GM18951 (cell line): ENCODE data around the gene COX8A.

ENCODE experiments used
- POLR2A ChIP-seq: IDR thresholded peaks from 4 replicates; pipeline ENCODE4 v1.6.1; 2011; ENCODE audit warnings: mild to moderate bottlenecking; ENCODE audit not compliant: insufficient read length, insufficient read depth; ENCODE audit errors: extremely low read depth
- in situ Hi-C: fragments of 300-500 bp; cut with MboI; formaldehyde crosslinking; loops from one replicate; pipeline ENCODE4 v1.12.0; 2022; ENCODE audit warnings: low sequenced_read_pairs, mixed read lengths, inconsistent platforms; ENCODE audit not compliant: unreplicated experiment

COX8A gene

DNA sequence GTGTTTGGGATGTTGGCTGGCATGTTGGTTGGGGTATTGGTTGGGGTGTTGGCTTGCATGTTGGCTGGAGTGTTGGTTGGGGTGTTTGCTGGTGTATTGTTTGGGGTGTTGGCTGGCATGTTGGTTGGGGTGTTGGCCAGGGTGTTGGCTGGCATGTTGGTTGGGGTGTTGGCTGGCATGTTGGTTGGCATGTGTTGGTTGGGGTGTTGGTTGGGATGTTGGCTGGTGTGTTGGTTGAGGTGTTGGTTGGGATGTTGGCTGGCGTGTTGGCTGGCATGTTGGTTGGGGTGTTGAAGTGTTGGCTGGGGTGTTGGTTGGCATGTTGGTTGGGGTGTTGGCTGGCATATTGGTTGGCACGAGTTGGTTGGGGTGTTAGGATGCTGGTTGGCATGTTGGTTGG is 36.4 kb downstream of the COX8A start:
- TF ChIP-seq POLR2A, result no peak
- in situ Hi-C loops, result no loop called here

DNA sequence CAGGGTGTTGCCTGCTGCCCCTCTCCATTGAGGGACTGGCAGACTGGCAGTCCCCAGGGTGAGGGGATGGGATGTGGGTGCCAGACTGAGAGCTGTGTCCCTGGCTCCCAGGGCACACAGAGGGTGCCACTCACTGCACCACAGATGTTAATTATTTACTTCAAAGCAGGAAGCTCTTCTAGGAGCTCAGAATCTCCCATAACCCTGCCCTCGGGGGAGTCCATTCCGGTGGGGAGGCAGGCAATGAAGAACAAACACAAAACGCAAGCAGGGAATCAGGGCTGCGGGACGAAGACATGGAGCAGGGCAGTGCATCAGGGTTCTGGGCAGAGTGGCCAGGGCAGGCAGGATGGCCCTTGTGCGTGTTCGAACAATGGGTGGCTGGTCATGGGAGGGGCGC is 37.0 kb downstream of the COX8A start:
- in situ Hi-C loops, result no loop called here
- TF ChIP-seq POLR2A, result no peak

DNA sequence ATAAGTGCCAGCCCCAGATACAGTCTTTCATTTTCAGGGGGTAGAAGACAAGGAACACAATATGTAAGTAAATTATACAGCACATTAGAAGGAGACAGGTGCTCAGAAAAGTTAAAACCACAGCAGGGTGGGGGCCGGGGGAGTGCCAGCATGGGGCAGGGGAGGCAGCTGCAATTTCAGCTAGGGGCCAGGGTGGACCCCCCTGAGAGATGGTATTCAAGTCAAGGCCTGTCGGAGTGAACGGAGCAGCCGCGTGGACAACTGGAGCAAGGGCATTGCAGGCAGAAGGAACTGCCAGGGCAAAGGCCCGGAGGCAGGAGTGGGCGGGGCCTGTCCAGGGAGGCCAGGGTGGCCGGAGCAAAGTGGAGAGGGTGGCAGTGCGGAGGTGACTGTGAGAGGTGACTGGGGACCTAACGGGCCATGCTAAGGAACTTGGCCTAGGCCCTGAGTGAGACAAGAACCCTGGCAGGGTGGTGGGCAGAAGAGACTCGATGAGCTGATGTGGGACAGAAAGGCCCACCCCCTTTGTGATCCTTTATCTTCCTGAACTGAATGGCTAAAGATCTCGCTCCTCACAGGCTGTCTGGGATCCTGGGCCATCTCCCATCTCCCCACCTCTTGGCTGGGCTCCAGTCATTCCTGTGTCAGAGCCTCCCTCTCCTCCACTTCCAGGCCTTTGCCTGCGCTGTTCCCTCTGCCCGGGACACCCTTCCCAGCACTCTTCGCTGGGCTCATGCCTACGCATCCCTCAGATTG is 38.9 kb downstream of the COX8A start:
- TF ChIP-seq POLR2A, result no peak
- in situ Hi-C loops, result no loop called here

DNA sequence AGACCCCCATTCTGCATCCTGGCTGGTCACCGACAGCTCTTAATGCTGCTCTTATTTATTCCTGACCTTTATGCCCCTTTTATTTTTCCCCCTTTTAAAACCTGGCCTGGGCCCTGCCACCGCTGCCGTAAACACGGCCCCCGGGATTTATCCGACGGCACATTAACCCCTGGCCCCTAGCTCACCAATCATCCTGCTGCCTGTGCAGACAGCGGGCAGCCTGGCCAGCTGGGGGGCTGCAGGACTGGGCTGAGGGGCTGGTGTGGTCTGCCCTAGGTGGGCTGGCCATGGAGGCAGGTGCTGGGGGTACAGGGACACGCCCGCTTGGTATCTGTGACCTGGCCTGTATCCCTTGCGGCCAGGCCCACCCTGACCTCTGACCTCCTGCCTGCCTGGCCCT is 39.9 kb downstream of the COX8A start:
- in situ Hi-C loops, result no loop called here
- no peak for TF ChIP-seq POLR2A

DNA sequence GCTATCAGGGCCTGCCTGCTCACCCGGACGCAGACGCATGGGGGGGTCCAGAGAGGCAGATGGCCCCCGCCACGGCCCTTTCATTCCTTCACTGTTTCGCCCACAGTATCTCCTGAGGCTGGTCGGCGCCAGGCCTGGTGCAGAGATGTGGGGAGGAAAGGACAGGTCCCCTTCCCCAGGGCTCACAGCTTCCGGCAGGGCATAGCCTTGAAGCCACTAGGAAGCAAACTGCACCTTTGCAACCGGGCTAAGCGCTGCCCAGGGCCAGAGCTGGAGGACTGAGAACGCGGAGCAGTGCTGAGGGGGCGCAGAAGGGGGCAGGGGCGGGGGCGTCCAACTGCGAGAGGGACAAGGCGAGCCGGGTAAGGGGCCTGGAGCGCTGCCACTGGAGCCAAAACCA is 41.1 kb downstream of the COX8A start:
- TF ChIP-seq POLR2A, result no peak
- in situ Hi-C loops, result no loop called here

DNA sequence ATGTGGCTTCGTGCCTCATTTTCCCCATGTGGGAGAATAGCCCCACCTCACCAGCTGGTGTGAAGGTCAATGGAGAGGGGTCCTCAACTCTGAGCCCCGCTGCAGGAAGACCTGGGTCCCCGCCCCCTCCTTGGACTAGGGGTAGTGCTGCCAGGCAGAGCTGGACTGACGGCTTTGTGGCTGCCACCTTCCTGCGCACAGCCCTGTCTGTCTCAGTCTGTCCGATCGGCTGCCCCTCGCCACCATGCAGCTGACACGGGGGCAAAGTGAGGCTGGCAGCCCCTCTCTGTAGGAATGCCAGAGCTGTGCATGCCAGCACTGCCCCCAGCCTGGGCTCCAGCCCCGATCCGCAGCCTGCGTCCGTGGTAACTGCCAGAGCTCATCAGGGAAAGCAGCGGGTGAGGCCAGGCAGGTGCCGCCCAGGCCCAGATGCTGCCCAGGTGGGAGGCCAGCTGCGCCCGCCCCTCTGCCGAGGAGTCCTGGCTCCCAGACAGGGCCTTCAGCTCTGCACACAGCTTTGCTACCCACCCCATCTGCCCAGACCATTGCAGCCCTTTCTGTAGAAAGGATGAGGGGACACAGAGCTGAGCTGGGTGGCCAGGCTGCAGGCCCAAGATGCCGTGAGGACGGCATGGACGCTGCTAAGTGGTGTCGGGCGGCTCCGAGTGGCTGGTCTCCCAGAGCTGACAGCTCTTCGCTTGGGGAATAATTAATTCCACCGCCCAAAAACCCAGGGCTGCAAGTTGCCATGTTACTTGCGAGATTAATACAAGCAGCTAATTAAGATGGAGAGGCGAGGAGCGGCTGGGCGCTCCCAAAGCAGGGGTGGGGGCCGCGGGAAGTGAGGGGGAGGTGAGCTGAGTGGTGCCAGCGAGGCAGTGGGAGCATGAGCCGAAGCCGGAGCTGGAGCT is 41.8 kb downstream of the COX8A start:
- in situ Hi-C loops, result no loop called here
- TF ChIP-seq POLR2A, result no peak

DNA sequence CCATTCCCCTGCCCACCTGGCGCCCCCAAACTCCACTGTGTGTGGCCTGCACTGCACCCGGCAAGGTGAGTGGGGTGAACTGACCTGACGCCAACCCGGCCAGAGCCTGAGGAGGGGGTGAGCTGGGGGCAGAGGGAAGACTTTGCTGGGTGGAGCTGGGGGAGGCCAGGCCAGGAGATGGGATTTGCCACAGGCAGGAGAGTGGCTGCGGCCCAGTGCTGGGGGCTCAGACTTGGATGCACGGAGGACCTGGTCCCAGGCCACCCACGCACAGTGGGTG is 43.5 kb downstream of the COX8A start:
- in situ Hi-C loops, result no loop called here
- TF ChIP-seq POLR2A, result no peak

DNA sequence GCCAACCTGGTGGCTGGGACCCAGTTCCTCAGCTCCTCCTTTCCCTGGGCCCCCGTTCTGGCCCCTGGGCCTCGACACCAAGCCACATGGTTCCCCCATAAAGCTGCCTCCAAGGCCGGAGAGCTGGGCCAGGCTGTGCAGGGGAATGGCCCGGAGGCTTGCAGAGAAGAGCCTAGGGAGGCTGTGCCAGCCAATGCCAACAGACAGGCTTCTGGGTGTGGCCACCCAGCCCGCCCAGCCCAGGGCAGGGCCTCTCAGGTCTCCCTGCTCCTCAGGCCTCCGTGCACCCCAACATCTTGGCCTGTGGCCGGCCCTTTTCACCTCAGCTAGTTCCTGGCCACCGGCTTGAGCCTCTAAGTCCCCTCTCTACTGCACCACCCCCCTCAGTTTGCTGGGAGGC is 43.9 kb downstream of the COX8A start:
- no peak for TF ChIP-seq POLR2A
- in situ Hi-C loops, result no loop called here

DNA sequence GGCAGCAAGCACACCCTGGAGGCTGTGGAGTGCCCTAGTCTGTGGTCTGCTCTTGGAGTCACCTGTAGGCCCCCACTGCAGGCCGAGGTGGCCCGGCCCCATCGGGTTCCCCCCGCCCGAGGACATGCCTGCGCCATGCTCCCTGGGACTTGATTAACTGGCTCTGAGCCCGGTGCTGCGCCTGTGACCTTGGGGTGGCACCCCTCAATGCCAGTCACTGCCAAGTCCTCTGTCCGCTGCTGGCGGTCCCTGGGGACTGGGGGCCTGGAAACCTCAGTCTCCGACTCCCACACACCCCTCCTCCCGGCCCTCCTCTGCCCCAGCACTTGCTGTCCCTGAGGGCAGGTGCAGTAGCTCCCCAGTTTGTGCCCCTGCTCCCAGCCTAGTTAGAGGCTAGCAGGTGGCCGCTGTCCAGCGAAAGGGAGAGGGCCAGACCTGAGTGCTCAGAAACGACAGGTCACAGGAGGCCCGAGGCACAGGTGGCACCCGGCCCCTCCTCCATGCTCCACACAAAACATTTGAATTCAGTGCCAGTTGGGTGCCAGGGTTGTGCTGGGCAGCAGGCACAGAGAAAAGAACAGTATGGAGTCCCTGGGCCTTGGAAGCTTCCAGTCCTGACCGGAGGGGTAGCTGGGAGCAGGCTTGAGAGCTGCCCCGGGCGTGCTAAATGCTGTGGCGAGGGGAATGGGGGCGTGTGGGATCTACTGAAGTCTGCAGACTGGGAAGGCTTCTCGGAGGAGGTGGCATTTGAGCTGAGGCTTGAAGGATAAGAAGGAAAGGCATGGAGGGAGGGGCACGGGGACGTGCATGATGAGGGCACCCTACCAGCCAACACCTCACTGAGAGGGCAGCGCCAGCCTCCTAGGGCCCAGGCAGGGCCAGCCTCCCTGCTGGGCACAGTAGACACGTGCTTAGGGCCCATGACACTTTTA is 45.0 kb downstream of the COX8A start:
- no peak for TF ChIP-seq POLR2A
- in situ Hi-C loops, result no loop called here

DNA sequence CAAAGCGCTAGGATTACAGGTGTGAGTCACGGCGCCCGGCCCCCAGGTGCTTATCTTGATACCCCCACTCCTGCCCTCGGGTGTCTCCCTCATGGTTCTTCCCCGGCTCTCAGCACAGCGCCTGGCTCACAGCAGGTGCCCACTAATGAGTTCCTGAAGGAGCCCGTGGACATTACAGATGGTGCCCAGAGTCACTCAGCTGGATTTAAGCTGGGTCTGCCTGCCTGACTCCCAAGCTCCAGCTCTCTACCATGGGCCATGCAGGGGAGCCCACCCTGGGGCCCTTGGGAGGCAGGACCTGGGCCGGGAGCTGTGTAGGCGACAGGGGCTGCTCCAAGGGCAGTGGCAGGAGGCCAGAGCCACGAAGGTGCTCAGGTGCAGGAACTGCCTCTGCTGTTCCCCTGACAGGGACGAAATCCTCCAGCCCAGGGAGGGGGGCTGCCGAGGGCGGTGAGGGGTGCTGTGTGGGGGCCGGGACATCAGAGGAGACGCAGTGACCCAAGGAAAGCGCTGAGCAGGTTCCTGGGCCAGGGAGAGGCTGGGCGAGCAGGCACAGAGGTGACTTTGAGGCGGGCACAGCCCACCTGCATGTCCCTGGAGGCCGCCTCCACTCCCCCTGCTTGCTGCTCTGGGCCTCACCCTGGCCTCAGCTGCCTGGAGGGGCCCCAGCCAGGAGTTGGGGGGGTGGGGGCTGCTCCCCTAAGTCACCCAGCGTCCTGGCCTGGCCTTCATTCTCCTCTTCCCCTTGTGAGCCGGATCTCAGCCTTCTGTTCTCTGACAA is 46.7 kb downstream of the COX8A start:
- in situ Hi-C loops, result no loop called here
- TF ChIP-seq POLR2A, result no peak

DNA sequence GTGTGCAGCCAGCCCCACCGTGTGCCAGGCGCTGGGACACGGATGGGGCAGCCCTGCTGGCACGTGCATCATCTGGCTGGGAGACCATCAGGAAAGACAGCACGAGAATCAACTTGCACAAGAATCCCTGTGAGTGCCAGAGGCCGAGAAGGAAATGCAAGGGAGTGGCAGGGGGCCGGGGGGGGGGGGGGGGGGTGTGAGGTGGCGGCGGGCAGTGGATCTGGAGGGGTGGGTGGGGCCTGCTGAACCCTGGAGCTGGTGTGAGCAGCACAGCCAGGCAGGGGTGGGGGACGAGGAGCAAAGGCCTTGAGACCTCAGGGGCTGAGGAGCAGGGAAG is 47.3 kb downstream of the COX8A start:
- in situ Hi-C loops, result no loop called here
- no peak for TF ChIP-seq POLR2A

DNA sequence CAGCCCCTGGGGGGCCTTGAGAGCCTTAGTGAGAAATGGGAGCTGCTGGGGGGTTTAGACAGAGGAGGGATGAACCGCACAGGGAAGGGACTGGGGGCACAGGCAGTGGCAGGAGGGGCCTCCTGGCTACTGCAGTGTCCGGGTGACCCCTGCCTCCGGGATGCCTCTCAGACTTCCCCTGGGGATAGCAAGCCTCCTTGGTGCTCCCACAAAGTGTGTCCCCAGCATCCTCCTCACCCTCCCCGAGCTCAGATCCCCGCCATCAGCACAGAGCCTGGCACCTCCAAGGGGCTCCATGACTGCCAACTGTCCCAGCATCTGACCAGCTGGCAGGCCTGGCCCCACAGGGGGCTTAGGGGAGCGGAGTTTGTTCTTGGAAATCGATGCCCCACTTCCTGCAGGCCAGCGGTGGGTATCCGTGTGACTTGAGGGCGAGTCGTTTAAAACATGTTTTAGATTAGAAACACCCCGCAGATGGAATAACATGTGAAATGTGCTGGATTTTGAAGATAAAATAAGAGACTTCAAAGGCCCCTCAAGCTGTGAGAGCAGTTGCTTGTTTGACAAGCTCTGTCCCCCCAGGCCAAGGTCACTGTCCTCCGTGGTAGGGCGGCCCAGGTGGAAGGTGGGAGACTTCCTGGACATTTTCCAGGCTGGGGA is 47.8 kb downstream of the COX8A start:
- in situ Hi-C loops, result no loop called here
- TF ChIP-seq POLR2A, result no peak
